Measurements from ENCODE around the gene OTOGL. TPM values are rescaled to one million over a fixed set of nuclear protein-coding genes. Genes with fewer than 3 reads are reported as not detected.
A peak's percentile ranks its signal among the peaks of the same experiment; 100 is the strongest.

OTOGL gene
- total and polyA plus RNA-seq, 2 experiments from 2014 or later: 6.4 to 15.0 TPM

DNA sequence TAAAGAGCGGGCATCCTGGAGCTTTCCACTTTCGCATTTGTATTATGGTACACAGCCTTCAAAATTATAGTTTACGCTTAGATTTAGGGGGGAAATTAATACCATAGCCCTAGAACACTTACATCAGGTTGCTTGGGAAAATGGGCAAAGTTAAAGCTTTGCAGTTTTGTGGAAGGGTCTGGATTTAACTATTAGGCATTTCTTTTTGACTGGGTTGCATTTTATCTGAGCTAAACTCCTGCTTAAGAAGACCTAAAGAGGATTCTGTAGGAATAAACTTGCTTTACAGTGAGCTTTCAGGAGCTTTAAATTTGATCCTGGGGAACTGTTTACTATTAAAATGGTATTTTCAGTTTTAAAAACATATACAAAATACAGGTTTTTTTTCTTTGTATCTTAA lies 301.9 kb downstream of the OTOGL start:
- no peak overlapping the region for H3K4me3 ChIP-seq
- TF ChIP-seq, protein P1, sequence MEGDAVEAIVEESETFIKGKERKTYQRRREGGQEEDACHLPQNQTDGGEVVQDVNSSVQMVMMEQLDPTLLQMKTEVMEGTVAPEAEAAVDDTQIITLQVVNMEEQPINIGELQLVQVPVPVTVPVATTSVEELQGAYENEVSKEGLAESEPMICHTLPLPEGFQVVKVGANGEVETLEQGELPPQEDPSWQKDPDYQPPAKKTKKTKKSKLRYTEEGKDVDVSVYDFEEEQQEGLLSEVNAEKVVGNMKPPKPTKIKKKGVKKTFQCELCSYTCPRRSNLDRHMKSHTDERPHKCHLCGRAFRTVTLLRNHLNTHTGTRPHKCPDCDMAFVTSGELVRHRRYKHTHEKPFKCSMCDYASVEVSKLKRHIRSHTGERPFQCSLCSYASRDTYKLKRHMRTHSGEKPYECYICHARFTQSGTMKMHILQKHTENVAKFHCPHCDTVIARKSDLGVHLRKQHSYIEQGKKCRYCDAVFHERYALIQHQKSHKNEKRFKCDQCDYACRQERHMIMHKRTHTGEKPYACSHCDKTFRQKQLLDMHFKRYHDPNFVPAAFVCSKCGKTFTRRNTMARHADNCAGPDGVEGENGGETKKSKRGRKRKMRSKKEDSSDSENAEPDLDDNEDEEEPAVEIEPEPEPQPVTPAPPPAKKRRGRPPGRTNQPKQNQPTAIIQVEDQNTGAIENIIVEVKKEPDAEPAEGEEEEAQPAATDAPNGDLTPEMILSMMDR (IDR thresholded peaks at IDR 0.05; ENCODE audit: low read depth, low read length): no peak
- no peak overlapping the region for H3K27ac ChIP-seq
- H3K9me3 ChIP-seq (ENCODE audit: low read depth): no peaks in the 10 kb centered on the region
- H3K4me1 ChIP-seq (ENCODE audit: low read depth): no peaks in the 10 kb centered on the region
- H3K27me3 ChIP-seq: no peaks in the 10 kb centered on the region
- no peaks in the 10 kb centered on the region for H3K36me3 ChIP-seq
- DNase-seq (ENCODE audit: low read depth in 1 of 2, low spot score in 1 of 2): no peak

GRCh38 chr12:80404629-80405028 lies 305.3 kb downstream of the OTOGL start:
- Histone ChIP-seq H3K36me3 (no peaks in the 10 kb centered on the region), H3K27ac (no peak overlapping the region), H3K4me3 (no peak overlapping the region), H3K4me1 (ENCODE audit: low read depth) (no peaks in the 10 kb centered on the region), H3K27me3 (no peaks in the 10 kb centered on the region), H3K9me3 (ENCODE audit: low read depth) (no peaks in the 10 kb centered on the region)
- no peak for DNase-seq (ENCODE audit: low read depth in 1 of 2, low spot score in 1 of 2)
- TF ChIP-seq, protein P1 (IDR thresholded peaks at IDR 0.05; ENCODE audit: low read depth, low read length): no peak

DNA sequence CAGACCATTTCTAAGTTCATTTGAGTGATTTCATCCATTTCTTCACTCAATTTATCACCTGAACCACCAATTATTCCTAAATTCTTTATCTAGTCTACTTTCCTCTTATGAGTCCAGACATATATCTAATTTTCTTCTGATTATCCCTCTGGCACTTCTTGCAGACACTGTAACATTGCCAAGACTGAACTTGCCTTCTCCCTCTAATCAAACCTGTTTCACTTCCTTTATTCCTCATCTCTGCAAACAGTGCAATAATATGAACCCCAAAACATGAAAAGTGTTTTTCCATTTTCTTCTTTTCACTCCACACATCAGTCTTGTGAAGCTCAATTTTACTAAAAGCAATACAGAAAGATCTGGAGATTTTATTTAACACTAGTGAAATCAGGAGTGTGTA lies 306.9 kb downstream of the OTOGL start:
- no peaks in the 10 kb centered on the region for H3K27me3 ChIP-seq
- H3K4me3 ChIP-seq: no peak overlapping the region
- H3K9me3 ChIP-seq (ENCODE audit: low read depth): no peaks in the 10 kb centered on the region
- no peak for DNase-seq (ENCODE audit: low read depth in 1 of 2, low spot score in 1 of 2)
- no peak overlapping the region for H3K27ac ChIP-seq
- no peaks in the 10 kb centered on the region for H3K4me1 ChIP-seq (ENCODE audit: low read depth)
- no peaks in the 10 kb centered on the region for H3K36me3 ChIP-seq
- TF ChIP-seq, protein P1 (IDR thresholded peaks at IDR 0.05; ENCODE audit: low read depth, low read length): no peak

- no peak for DNase-seq (ENCODE audit: low read depth in 1 of 2, low spot score in 1 of 2)
- H3K4me3 ChIP-seq: no peak overlapping the region
- no peaks in the 10 kb centered on the region for H3K4me1 ChIP-seq (ENCODE audit: low read depth)
- H3K36me3 ChIP-seq: no peaks in the 10 kb centered on the region
- H3K27ac ChIP-seq: no peak overlapping the region
- no peaks in the 10 kb centered on the region for H3K27me3 ChIP-seq
- no peaks in the 10 kb centered on the region for H3K9me3 ChIP-seq (ENCODE audit: low read depth)
- TF ChIP-seq, protein P1 (IDR thresholded peaks at IDR 0.05; ENCODE audit: low read depth, low read length): no peak
These were observed 312.4 kb downstream of the OTOGL start for GRCh38 chr12:80411787-80412186.

DNA sequence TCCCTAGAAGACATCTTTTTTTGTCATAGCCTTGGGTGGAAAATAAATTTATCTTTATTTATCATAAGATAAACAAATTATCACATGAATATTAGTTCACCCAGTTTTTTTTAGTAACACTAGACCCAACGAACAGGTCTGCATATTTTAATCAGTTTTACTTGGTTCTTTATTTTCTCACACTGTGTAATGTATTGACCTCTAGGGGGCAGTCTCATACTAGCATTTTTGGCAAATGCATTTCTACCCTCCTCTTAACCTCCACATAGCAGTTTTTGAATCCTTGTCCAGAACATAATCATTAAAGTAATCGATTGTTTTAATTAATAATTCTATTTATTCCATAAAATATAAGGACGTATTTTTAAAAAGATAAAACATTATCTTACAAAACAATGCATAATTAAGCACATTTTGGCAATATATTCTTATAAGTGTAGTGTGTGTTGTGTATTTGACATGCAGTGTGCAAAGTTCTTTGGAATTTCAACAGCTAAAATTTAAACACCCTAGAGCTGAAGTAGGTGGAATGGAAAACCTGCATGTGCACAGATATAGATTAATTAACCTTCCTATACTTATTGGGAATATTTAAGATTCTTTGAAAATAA lies 313.1 kb downstream of the OTOGL start:
- Histone ChIP-seq H3K4me3 (no peak overlapping the region), H3K27me3 (no peaks in the 10 kb centered on the region), H3K36me3 (no peaks in the 10 kb centered on the region), H3K9me3 (ENCODE audit: low read depth) (no peaks in the 10 kb centered on the region), H3K27ac (no peak overlapping the region), H3K4me1 (ENCODE audit: low read depth) (no peaks in the 10 kb centered on the region)
- TF ChIP-seq, protein P1 (IDR thresholded peaks at IDR 0.05; ENCODE audit: low read depth, low read length): peak; percentile 65
- DNase-seq (ENCODE audit: low read depth in 1 of 2, low spot score in 1 of 2): peak; percentile 76 to 81

All from cardiac muscle cell (in vitro differentiated cells and primary cell).